DND-41 (cell line): ENCODE data around the gene SPTAN1.

ENCODE experiments used
- CTCF ChIP-seq: IDR thresholded peaks from 2 replicates; pipeline ENCODE4 v1.5.1; 2012; ENCODE audit warnings: borderline replicate concordance, low read length, moderate library complexity, mild to moderate bottlenecking; ENCODE audit not compliant: poor library complexity, severe bottlenecking; ENCODE audit errors: extremely low read depth
- EZH2 ChIP-seq: IDR thresholded peaks from 3 replicates; pipeline ENCODE4 v1.6.1; 2012; ENCODE audit warnings: borderline replicate concordance, low read depth, mild to moderate bottlenecking, moderate library complexity, low read length, inconsistent platforms; ENCODE audit not compliant: severe bottlenecking

GRCh38 chr9:128638580-128638979 lies 86.2 kb downstream of the SPTAN1 start:
- TF ChIP-seq CTCF (no peak), EZH2 (no peak)
